Activated CD8-positive, alpha-beta memory T cell treated with anti-CD3 and anti-CD28 coated beads for 48 hours (primary cell): ENCODE results near the gene KCNQ1.

ENCODE experiments used
- DNase-seq, 3 experiments: peaks; one replicate each; pipeline ENCODE4 v3.0.0-alpha.2; 2020; ENCODE audit warnings: low read depth in 2 of 3, low spot score in 2 of 3

Gene KCNQ1

DNA sequence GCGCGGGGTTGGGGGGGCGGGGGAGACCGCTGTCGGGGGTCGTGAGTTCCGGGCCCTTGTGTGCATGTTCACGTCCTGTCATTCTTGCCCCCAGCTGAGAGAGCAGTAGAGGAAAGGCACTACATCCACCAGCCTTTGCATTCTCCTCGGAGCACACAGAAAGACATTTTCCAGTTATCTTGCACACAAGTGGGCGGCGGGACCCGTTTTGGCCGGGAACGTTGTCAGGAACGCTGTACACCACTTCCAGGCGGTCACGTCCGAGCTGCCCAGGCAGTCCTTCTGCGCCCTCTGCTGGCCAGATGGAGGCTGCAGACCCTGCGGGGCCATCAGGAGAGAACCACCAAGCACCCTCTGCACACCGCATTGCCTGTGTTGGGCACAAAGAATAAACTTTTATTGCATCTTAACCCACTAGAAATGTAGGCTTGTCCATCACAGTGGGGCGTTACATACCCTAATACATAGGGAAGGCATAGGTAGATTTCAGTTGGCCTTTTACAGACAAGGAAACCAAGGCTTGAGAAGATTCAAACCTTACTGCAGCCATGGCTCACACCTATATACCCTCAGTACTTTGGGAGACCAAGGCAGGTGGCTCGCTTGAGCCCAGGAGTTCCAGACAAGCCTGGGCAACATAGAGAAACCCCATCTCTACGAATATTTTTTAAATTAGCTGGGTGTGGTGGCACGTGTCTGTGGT lies 443.6 kb downstream of the KCNQ1 start:
- peak; percentile 62 to 91 (median 86) for DNase-seq

DNA sequence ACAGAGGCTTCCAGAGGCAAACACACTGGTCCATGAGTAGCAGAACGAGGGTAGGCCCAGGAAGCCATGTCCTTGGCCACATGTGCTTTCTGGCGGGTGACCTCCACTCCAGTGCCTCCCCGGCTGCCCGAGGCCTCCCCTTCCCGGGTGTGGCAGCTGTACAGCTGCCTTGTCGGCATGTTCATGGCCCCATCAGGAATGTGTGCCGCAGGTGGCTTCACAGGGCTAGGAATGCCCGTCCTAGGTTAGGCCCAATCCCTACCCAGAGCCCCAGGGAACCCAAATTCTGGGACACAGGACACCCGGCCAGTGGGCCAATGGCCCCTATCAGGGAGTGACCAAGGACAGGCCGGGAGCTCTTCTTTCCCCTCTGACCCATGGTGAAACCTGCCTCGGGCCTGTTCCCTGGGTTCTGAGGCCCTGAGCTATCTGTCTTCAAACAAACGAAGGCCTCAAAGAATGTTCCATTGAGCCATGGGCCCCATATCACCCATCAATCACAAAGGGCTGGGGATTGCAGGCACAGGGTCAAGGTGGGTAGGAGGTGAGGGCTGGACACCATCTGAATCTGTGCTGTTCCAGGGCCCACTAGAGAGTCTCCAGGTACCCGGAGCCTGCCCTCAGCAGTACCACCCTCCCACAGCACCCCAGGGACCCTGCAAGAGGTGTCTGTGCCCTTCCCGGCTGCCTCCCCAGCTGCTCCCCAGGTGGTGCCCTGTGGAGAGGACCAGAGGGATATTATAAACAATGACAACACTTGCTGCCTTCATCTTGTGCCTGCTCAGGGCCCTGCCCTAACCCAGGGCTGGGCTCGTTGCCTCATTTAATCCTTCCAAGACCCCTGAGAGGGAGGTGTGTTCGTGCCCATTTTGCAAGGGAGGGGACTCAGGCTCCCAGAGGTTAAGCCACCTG lies 444.8 kb downstream of the KCNQ1 start:
- DNase-seq: no peak

DNA sequence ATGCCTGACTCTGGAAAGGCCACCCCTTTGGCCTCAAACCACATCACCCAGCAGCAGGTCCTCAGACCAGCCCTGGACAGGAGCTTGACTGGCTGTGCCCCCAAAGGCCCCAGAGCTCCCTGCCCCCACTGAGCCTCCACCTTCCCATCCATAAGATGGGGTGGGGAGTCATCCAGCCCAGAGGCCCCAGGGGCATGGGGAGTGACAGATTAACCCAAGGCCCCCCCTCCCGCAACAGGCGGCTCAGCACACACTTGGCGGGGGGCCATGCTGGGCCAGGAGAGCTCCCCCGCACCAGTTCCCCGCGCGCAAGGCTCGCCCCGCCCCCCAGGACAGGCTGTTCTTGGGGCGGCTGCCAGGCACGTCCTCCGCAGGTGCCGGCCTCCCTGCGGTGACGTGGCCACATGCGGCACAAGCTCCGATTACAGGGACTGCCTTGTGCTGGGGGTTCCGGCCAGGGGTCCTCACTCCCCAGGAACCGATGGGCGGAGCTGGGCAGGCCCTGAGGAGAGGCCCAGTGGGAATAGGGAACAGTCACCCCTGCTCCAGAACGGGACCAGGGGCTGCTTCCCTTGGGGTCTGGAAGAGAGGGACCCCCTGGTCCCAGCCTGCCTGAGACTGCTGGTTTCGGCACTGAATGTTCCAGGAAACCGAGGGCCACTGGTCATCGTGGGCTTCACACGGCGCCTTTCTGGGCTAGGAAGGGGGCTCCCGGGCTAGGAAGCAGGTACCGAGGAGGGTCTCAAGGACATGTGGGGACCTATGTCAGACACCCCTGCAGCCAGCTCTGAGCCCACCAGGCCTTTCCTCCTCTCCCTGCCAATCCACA lies 445.9 kb downstream of the KCNQ1 start:
- no peak for DNase-seq

DNA sequence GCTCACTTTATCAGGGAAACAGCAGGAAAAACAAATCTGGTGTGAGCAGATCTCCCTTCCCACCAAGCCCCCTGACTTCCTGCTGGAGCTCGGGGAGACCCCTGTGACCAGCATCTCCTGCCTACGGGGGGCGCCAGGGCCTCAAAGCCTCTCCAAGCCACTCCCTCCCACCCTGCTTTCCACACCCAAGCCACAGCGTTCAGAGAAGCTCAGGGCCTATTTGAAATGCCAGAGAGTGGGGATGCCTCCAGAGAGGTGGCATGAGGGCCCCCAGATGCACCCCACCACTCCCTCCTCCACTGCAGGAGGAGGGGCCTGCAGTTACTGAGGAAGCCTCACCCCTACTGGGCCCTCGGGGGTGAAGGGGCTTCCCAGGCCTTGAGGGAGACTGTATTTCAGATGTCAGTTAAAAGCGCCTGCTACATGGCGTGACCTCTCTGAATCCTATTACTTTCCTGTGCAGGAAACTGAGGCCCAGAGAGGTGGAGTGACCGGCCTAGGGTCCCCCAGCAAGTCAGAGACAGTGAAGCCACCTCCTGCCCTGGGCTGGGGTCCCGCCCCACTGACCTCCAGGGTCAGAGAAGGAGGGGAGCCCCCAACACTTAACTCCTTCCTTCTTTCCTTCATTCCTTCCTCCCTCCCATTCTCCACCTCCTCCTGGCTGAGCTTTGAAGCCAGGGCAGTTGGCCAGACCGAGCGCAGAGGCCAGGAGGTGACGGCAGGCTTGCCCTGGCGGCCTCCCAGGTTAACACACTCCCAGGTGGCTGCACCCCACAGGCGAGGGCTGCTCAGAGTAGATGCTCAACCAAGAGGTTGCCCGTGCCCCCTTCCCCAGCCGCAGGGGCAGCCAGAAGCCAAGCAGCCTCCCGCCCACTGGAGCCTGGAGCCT lies 446.8 kb downstream of the KCNQ1 start:
- DNase-seq: no peak

DNA sequence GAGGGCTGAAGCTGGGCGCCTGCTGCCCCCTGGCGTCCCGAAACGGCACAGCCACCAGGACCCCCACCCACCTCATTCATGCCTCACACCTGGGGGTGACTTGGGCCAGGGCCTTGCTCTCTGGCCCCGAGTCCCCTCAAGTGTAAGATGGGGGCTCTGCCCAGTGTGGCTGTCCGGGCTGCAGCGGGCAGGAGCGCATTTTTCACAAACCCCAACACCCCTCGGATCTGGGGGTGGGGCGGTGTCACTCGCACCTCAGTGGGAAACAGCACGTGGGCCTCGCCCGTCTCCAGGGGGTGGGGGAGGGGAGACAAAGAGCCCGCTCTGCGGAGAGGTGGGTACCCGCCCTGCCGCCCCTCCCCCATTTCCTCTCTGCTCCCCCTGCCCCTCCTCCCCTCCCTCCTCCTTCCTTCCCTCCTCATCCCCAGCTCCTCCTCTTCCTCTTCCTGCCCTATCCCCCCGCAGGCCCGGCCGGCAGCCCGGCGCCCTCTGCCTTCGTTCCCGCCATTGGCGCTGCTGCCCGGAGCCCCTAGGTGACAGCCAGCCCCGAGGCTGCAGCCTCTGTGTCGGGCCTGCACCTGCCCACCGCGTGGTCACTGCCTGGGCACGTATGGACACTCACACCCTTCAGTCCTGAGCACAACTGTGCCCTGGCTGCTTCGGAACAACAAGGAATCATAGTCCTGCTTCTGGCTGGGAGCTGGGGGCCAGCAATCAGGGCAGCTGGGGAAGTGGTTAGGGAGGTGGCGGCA lies 447.6 kb downstream of the KCNQ1 start:
- peak; percentile 34 to 55 (median 52) for DNase-seq

DNA sequence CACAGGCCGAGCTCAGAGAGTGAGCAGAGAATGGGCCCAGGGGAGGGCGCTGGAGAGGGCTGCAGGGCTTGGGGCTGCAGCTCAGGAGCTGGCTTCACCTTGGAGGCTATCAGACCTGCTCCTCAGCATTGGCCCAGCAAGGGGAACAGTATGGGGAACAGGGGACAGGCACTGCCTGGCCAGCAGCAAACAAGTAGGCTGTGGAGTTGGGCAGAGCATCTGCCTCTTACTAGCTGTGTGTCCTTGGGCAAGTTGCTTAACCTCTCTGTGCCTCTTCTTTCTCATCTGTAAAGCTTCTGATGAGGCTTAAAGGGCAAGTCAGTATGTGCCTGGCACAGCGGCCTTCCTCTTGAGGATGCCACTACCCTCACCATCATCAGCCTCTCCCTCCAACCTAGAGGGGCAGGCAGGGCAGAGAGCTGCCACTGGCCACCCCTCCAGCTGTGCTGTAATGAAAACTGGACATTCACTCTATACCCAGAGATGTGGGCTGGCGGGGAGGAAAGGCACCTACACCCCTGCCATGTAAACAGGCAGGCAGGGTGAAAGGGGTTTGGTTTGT lies 448.2 kb downstream of the KCNQ1 start:
- DNase-seq: no peak

DNA sequence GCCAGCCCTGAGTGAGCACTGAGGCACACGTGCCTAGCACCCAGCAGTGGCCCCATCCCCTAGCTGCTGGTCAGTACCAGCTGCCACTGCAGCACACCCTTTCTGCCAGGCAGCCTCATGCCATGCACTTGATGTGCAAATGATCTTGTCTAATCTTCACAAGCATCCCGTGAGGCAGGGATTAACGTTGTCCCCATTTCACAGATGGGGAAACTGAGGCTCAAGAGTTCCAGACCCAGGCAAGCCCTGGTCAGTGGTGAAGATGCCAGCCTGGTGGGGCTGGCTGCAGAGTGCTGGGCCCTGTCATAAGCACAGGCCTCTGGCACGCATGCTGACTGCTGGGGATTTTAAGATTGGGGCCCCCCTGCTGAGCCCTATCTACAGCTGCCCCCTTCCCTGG lies 449.1 kb downstream of the KCNQ1 start:
- DNase-seq: no peak

DNA sequence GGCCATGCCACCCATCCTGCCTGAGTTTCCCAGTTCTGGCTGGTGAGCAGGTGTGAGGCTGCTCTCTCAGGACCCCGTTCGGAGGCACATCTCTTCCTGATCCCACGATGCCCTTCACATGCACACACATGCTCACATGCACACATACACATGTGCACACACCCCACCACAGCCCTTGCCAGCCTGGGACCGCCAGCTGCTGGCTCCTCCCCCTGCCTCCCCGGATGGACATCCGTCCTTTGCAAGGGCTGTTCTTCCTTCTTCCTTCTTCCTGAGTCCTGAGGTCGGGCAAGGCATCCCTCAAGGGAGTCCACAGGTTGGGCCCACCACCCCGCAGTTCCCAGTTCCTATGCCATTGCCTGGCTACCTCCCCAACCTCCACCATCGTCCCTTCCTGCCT lies 451.2 kb downstream of the KCNQ1 start:
- no peak for DNase-seq

DNA sequence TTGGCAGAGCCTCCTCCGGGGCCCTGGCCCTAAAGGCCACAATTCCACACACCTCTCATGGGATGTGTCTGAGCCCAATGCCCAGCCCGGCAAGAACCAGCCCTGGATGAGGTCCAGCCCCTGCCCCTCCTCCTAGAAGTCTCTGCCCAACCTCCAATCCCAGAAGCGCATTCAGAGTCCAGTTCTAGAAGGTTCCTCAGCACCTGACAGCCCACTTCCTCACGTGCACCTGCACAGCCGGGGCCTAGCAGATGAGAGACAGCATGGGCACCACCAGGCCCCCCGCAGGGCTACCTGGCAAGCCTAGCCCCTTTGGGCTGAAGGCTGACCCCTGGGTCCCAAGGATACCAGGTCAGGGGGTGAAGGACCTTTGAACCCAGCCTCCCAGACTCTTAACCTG lies 452.2 kb downstream of the KCNQ1 start:
- DNase-seq: no peak

DNA sequence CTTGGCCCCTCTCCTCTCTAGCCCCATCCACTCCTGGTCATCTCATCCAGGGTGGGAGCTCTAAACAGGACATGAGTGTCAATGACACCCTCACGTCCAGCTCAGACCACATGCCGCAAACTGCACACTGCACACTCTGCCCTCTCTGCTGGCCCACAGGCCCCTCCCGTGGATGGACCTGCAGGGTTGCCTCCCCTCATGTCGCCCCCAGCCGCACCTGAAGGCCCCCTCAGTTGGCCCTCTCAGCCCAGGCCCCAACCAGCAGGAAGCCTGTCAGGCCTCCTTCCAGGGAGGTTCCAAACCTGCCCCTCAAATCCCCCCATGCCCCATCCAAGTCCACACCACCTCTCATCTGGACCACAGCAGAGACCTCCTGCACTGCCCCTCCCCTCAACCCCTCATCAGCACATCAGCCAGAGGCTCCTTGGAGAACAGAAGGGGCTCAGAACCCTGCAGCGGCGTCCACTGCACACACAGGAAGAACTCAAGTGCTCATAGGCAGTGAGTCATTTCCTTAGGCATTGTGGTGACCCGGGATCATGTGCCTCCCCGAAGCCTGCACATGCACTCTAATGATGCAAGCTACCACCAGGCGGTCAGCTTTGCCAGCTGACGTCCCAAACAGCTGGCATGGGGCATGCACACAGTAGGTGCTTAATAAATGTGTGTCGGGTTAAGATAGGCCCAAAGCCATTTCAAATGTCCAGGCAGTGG lies 453.7 kb downstream of the KCNQ1 start:
- DNase-seq: no peak
